ENCODE measurements around the gene MYH11.
"Not testable (repeated sequence)": the region's sequence is repeated elsewhere in the genome, so short reads cannot be mapped to it uniquely, and the experiment has no call there.

The MYH11 gene

DNA sequence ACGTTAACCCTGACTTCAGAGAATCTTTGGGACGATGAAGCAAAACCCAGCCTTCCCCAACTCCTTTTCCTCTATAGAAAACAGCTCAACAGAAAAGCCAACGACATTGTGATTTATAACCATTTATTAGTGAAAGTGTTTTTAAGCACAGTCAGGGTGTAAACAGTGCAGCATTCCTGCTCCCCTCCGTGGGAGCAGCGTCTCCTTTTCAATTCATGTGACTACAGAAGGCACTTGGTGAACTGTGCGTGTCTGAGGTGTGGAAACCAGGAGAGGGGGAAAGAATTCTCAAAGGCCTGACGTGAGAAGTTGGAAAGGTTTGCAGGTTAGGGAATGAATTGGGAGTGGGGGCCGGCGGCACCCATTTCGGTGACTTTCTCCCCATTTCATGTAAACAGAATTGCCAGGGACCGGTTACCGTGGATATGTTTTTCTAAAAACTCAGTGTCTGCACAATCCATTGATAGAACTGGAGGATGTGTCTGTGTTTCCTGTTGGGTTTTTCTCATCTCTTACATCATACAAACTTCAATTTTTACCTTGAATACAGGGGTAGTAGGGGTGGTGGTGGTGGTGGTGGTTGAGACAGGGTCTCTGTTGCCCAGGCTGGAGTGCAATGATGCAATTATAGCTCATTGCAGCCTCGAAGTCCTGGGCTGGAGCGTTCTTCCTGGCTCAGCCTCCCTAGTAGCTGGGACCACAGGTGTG lies 153.6 kb downstream of the MYH11 start:
- DNase-seq = no peak

- DNase-seq = no peak
These were observed 154.6 kb downstream of the MYH11 start for GRCh38 chr16:15701975-15702970.

GRCh38 chr16:15701367-15701766 lies 155.5 kb downstream of the MYH11 start:
- no peak for DNase-seq

DNA sequence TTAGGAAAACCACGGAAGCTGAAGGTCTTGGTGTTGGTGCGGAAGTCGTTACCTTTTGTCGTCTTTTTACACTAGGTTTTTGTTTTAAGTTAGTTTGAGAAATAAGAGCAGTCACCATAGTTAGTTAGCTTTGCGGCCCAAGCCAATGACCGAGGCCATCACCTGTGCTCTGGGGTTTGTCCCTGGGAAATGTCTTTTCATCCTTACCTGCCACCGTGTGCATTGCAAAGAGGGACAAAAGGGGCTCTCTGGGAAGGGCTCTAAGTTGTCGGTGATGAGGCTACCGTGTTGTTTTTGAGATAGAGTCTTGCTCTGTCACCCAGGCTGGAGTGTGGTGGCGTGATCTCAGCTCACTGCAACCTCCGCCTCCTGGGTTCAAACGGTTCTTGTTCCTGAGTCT lies 157.0 kb downstream of the MYH11 start:
- DNase-seq = no peak

- DNase-seq = no peak
These were observed 162.3 kb downstream of the MYH11 start for GRCh38 chr16:15694499-15694898.

DNA sequence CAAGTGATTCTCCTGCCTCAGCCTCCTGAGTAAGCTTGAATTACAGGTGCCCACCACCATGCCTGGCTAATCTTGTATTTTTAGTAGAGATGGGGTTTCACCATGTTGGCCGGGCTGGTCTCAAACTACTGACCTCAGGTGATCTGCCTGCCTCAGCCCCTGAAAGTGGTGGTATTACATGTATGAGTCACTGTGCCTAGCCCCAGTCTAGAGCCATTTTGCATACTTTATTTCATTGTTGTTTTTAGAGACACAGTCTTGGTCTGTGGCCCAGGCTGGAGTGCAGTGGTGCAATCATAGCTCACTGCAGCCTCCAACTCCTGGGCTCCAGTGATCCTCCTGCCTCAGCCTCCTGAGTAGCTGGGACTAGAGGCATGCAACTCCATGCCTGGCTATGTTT lies 164.3 kb downstream of the MYH11 start:
- not testable (repeated sequence) for DNase-seq

- no peak for DNase-seq
These were observed 165.8 kb downstream of the MYH11 start for GRCh38 chr16:15691046-15691445.

GRCh38 chr16:15690296-15690695 lies 166.5 kb downstream of the MYH11 start:
- no peak for DNase-seq

DNA sequence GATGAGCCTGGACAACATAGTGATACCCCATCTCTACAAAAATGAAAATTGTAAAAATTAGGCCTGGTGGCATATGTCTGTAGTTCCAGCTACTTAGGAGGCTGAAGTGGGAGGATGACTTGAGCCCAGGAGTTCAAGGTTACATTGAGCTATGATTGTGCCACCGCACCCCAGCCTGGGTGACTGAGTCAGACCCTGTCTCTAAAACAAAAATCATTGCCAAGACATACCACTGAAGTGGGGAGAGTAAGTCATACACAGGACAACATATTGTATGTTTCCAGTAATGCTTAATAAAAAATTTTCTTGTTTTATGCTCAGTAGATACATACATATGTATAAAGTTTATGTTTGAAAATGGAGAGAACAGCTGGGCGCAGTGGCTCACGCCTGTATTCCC lies 167.5 kb downstream of the MYH11 start:
- DNase-seq = no peak

- DNase-seq = no peak
These were observed 170.5 kb downstream of the MYH11 start for GRCh38 chr16:15686287-15686686.

DNA sequence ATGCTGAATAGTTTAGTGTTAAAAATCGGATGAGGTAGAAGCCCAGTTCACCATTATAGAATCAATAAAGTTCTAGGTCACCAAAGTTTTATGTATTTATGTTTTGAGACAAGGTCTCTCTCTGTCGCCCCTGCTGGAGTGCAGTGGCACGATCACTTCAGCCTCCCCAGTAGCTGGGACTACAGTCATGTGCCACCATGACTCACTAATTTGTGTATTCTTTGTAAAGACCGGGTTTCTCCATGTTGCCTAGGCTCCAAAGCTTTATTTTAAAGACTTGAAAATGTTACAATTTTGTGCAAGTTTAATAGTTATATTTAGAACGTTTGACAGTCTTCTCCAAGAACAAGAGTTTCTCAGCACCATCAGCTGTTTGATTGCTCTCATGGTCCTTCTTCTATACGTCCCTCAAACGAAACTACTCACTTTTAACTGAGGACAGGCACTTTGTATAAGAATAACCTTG lies 174.7 kb downstream of the MYH11 start:
- DNase-seq = peak; percentile 16

DNA sequence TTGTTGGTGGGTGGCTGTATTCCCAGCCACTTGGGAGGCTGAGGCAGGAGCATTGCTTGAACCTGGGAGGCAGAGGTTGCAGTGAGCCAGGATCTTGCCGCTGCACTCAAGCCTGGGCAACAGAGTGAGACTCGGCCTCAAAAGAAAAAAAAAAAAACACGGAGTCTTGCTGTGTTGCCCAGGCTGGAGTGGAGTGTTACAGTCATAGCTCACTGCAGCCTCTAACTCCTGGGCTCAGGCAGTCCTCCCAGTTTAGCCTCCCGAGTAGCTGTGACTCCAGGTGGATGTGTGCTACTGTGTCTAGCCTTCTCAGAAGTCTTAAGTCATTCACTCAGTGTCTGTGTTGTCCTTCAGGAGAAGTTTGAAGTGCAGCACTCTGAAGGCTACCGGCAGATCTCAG lies 179.4 kb downstream of the MYH11 start:
- DNase-seq = no peak

DNA sequence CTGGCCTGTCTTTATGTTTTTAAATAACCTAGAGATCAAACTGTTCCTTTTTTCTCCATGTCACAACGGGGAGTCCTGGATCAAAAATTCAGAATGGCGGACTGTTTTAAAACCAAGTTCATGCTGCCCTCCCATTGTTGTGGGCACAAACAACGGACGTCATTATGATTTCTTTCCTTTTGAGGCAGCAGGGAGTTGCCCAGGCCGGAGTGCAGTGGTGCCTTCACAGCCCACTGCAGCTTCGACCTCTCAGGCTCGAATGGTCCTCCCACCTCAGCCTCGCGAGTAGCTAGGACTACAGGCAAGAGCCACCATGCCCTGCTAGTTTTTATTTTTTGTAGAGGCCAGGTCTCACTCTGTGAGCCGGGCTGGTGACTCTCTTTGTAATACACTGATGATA lies 180.3 kb downstream of the MYH11 start:
- DNase-seq = no peak

- DNase-seq = no peak
These were observed 182.3 kb downstream of the MYH11 start for GRCh38 chr16:15674571-15674970.

DNA sequence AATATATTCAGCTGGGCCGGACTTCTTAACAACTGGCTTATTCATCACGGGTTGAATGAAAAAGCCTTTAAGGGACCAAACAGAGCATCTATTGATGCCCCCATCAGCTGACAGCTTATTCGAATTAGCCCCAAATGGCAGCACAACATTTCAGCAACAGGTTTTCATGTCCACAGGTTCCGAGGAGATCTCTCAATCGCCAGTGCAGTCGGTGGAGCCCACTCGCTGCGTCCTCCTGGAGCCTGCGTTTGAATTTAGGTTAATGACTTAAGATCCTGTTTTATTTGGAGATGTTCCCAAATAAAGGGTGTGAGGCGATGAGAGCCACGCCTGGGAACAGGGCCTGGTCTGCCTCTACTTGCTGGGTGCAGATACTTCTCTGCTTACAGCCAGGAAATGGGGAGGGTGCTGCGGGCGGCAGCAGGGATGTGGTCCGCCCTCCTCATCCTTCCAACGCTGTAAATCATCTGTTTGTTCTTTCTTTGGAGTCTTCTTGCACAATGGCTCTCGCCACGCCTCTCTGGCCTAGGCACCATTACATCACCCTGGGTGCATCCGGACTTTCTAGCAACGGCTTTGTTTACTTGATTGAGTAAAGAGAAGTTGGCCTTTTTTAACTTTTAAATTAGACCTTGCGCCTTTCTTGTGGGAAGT lies 184.2 kb downstream of the MYH11 start:
- DNase-seq = no peak

DNA sequence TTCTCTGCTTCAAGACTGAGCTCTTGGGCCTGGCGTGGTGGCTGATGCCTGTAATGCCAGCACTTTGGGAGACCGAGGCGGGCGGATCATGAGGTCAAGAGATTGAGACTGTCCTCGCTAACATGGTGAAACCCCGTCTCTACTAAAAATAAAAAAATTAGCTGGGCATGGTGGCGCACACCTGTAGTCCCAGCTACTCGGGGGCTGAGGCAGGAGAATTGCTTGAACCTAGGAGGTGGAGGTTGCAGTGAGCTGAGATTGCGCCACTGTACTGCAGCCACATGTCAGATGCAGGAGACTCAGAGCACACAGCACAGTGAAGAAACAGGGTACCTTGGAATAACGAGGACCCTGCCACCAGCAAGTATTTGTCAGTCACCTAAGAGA lies 184.7 kb downstream of the MYH11 start:
- DNase-seq = not testable (repeated sequence)

DNA sequence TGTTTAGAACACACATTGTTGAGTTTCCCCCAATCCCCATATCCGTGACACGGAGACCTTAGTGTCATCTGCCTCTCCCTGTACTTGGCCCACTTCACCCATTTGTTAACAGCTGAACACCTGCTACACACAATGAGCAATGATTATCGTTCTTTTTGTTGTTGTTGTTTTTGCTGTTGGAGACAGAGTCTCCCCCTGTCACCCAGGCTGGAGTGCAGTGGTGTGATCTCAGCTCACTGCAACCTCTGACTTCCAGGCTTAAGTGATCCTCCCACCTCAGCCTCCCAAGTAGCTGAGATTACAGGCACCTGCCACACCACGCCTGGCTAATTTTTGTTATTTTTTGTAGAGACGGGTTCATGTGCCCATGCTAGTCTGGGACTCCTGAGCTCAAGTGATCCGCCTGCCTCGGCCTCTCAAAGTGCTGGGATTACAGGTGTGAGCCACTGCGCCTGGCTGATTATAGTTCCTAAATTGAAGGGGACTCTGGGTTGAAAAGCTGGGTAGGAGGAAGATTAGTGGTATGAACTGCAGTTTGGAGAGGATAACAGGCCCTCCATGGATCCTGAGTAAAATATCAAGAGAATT lies 185.2 kb downstream of the MYH11 start:
- no peak for DNase-seq

- no peak for DNase-seq
These were observed 189.6 kb downstream of the MYH11 start for GRCh38 chr16:15667091-15667742.

DNA sequence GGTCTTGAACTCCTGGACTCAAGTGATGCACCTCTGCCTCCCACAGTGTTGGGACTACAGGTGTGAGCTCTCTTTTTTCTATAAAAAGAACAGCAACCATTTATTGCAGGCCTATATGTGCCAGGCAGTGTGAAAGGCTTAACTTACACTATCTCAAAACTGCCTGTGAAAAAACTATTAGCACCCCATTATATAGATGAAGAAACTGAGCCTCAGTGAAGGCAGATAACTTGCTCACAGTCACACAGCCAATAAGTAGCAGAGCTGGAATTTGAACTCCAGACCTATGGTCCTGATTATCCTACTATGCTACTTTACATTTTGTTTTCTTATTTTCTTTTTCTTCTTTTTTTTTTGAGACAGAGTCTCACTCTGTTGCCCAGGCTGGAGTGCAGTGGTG lies 191.7 kb downstream of the MYH11 start:
- DNase-seq = no peak

DNA sequence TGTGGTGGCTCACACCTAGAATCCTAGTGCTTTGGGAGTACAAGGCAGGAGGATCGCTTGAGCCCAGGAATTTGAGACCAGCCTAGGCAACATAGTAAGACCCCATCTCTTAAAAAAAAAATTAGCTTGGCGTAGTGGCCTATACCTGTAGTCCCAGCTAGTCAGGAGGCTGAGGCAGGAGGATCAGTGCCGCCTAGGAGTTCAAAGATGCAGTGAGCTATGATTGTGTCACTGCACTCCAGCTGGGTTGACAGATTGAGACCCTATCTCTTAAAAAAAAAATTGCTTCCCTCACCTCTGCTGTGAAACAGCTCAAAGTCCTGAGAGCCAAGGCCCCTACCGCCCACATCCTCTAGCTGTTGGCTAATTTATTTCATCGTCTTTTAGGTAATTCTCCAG lies 196.6 kb downstream of the MYH11 start:
- no peak for DNase-seq

DNA sequence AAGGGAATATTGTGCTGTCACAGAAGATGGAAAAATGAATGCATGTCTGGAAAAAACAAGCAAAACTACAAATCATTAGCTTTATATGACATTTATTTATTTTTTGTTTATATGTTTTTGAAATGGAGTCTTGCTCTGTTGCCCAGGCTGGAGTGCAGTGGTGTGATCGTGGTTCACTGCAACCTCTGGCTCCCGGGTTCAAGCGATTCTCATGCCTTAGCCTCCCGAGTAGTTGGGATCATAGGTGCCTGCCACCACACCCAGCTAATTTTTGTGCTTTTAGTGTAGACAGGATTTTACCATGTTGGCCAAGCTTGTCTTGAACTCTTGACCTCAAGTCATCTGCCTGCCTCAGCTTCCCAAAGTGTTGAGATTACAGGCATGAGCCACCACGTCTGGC lies 198.3 kb downstream of the MYH11 start:
- no peak for DNase-seq

GRCh38 chr16:15658149-15658548 lies 198.7 kb downstream of the MYH11 start:
- DNase-seq = no peak

DNA sequence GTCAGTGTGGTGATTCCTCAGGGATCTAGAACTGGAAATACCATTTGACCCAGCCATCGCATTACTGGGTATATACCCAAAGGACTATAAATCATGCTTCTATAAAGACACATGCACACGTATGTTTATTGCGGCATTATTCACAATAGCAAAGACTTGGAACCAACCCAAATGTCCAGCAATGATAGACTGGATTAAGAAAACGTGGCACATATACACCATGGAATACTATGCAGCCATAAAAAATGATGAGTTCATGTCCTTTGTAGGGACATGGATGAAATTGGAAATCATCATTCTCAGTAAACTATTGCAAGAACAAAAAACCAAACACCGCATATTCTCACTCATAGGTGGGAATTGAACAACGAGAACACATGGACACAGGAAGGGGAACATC lies 201.3 kb downstream of the MYH11 start:
- not testable (repeated sequence) for DNase-seq
